RWPE1 (cell line): ENCODE data around the gene ZFP62.

Experiments used
- CTCF ChIA-PET: fragments of 350-600 bp; sonication (Branson Sonifier 250); formaldehyde crosslinking; extraction: SDS; loops from one replicate; lab custom pipeline; 2021; lab: Yijun Ruan, JAX
- POLR2A ChIA-PET: fragments of 400-600 bp; formaldehyde crosslinking; extraction: SDS; loops from one replicate; lab custom pipeline; 2020; ENCODE audit warnings: antibody characterized with exemption; ENCODE audit not compliant: low non-redundant PET; lab: Yijun Ruan, JAX
- DNase-seq: peaks from one replicate; pipeline ENCODE4 v3.0.0; 2012; ENCODE audit warnings: low spot score
- H3K27ac ChIP-seq: fragments of 450-650 bp; 2 replicates; pipeline ENCODE4 v1.5.1; 2017
- TF ChIP-seq, protein P1 (sequence below): fragments of 450-650 bp; conservative IDR thresholded peaks from 2 replicates; pipeline ENCODE4 v1.5.1; 2017; ENCODE audit warnings: low read depth, mild to moderate bottlenecking

Gene ZFP62

DNA sequence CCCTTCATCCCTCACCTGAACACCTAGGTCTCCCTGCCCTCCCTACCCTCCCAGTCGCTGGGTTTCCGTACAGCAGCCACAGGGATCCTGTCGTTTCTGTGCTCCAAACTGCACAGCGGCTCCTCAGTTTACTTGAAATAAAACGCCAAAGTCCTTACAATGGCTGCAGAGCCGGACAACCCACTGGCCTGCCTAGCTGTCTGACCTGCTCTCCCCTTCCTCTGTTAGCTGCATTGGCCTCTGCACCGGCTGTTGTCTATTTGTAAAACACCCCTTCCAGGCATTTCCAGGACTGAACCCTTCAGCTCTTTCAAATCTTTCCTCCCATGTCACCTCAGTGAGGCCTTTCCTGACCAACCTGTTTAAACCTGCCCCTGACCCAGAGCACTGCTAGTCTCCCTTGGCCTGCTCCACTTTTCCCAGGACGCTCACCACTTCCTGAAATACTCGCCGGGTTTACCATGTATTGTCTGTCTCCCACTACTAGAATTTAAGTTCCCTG is 49.4 kb downstream of the ZFP62 start:
- ChIA-PET POLR2A (interaction anchor here (0.6 to 0.7 kb wide), 2 partner anchors 18 to 1630 kb away, joined by 3 read pairs; no protein-coding TSS in a partner anchor), CTCF (interaction anchor here (0.6 kb wide), 1 partner anchor 226 kb away, joined by 3 read pairs; no protein-coding TSS in a partner anchor)
- TF ChIP-seq, protein P1, sequence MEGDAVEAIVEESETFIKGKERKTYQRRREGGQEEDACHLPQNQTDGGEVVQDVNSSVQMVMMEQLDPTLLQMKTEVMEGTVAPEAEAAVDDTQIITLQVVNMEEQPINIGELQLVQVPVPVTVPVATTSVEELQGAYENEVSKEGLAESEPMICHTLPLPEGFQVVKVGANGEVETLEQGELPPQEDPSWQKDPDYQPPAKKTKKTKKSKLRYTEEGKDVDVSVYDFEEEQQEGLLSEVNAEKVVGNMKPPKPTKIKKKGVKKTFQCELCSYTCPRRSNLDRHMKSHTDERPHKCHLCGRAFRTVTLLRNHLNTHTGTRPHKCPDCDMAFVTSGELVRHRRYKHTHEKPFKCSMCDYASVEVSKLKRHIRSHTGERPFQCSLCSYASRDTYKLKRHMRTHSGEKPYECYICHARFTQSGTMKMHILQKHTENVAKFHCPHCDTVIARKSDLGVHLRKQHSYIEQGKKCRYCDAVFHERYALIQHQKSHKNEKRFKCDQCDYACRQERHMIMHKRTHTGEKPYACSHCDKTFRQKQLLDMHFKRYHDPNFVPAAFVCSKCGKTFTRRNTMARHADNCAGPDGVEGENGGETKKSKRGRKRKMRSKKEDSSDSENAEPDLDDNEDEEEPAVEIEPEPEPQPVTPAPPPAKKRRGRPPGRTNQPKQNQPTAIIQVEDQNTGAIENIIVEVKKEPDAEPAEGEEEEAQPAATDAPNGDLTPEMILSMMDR = no peak
- peak; percentile 53 for DNase-seq
- peak overlapping the region; percentile 97 for H3K27ac ChIP-seq

DNA sequence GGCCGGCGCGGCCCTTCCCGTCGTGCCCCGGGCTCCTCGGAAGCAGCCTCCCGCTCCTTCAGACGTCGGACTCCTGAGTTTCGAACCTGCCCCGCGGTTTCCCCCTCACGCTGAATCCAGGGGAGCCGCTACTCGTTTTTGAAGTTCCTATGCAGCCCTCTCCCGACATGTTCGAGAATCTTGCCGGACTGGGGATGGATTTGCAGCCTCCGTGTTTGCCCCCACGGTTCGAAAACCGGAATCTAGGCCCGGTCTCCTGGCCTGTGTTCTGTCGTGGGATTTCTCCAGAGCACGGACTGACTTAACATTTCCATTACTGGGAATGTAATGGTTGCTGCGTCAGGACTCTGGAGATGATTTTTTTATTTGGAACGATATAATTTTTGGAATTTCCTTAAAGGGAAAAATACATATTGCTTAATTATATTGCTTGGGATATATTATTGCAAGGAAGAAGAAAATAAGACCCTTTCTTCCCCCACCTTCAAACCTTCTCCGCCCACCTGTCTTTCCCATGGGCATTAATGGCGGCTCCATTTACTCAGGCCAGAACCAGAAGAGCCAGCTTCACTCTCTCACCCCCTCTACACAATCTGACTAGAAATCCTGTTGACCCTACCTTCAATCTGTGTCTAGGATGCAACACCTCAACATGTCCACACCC is 50.0 kb downstream of the ZFP62 start:
- no peak for DNase-seq
- ChIA-PET CTCF (no interaction called here), POLR2A (interaction anchor here (0.5 to 0.7 kb wide), 3 partner anchors 17 to 518 kb away, joined by 3 read pairs; no protein-coding TSS in a partner anchor)
- H3K27ac ChIP-seq = peak overlapping the region; percentile 97
- TF ChIP-seq, protein P1 = no peak

DNA sequence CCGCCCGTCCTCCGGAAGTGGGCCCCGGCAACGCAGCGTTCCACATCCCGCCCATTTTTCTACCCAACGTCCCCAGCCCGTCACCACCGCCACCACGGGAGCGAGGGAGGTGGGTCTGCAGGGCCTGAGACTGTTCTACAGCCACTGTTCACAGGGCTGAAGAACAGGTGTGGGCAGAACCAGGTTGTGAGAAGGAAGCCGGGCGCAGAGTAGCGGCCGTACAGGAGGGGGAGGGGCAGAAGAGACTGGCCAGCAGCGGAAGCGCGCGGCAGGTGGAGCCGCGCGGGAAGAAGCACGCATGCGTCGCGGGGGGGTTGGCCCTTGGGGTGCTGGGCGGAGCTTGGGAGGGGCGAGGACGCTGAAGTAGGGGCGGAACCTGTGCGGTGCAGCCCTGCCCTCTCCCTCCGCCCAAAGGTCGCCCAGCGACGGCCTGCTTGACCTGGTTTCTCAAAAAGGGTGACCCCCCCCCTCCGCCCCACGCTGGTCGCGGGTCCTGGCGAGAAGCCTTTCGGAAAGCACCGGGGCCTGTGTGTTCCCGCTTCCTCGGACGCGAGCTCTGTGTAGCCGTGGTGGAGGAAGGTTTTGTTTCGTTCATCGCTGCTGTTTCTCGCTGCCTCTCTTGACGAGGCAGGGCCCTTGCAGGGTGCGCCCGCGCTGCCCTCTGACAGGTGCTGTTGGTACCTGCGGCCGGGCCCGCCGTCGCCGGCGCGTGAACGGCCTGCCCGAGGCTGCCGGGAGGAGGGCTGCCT is 50.7 kb downstream of the ZFP62 start:
- DNase-seq = peak; percentile 98
- ChIA-PET POLR2A (interaction anchor here (0.5 to 0.7 kb wide), 2 partner anchors 16 to 517 kb away, joined by 3 read pairs; no protein-coding TSS in a partner anchor), CTCF (no interaction called here)
- peak overlapping the region; percentile 97 for H3K27ac ChIP-seq
- TF ChIP-seq, protein P1 = no peak

DNA sequence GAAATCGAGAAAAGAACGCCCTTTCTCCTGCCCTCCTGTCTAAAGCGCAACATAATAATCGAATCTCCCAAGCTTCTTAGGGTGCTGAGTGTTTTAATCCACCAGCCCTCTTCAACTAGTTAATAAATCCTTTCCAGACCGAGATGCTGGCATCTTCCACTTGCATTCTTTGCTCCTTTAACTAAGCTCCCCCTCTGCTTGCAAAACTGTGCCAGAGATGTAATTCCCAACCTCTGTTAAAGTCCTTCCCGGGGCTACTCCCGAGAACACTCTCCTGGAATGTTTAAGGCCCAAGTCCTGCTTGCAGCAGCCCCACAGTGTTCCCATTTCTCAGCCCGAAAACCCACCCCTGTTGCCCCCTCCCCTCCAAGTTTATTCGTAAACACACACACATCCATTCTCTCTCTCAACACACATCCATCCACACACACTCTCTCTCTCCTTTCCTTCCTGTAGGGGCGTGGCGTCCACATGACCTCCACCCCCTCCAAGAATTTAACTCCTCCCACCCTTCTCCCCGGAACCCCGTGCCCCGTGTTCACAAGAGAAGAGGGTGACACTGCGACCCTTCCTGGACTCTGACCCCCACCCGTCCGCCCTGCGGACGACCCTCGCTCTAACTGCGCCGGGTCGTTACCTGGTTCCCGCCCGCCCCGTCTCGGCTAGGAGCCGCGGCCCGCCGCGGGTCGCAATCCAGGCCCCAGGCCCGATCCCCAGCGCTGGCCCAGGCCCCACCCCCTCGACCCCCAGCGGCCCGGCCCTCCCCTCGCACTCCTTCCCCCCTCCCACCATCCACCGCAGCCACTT is 51.5 kb downstream of the ZFP62 start:
- peak; percentile 97 for DNase-seq
- CTCF ChIA-PET = no interaction called here
- peak overlapping the region; percentile 97 for H3K27ac ChIP-seq
- POLR2A ChIA-PET = no interaction called here
- TF ChIP-seq, protein P1 = no peak

DNA sequence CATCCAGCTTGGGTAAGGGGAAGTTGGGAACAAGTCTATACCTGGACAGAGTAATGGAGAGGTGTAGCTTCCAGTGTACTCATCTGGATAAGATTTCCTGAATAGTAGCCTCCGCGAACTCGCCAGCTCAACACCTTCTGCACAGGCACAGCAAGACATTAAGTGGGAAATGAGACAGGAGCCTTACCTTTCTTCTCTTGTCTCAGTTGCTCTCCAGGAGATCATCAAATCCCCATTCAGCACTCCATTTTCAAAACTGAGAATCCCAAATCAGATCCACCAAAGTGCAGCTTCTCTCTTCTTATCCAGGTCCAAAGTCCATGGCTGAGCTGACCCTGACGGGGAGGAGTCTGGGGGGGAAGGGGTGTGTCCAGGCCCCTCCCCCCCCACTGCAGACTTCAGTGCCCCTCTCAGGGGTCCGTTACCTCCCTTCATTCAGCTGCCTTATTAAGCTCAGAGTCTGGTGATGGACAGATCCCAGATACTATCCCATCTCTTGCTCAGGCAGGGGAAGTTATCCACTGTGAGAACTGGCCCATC is 52.5 kb downstream of the ZFP62 start:
- ChIA-PET POLR2A (interaction anchor here (0.6 to 1.0 kb wide), 2 partner anchors 15 to 22 kb away, joined by 3 to 4 read pairs; no protein-coding TSS in a partner anchor), CTCF (interaction anchor here (0.5 to 0.6 kb wide), 2 partner anchors 43 to 198 kb away, joined by 4 read pairs; no protein-coding TSS in a partner anchor)
- TF ChIP-seq, protein P1 = no peak
- H3K27ac ChIP-seq = peak overlapping the region; percentile 60
- DNase-seq = no peak
